BLaER1 treated with 17β-estradiol and CSF1 and Interleukin-3, amounts not matched to agents 10 nM and 100 nM (cell line): ENCODE measurements around the gene GLP2R.

Experiments used
- H3K27ac ChIP-seq, 11 experiments: shearing (Covaris generic); formaldehyde crosslinking; 2 replicates each; pipeline ENCODE4 v1.8.1; 2022
- H3K27me3 ChIP-seq, 11 experiments: shearing (Covaris generic); formaldehyde crosslinking; 2 replicates each; pipeline ENCODE4 v1.8.1; 2022
- H3K36me3 ChIP-seq, 11 experiments: shearing (Covaris generic); formaldehyde crosslinking; 2 replicates each; pipeline ENCODE4 v1.8.1; 2022
- H3K4me1 ChIP-seq, 10 experiments: shearing (Covaris generic); formaldehyde crosslinking; 2 replicates each; pipeline ENCODE4 v1.8.1; 2022
- H3K4me2 ChIP-seq, 11 experiments: shearing (Covaris generic); formaldehyde crosslinking; 2 replicates each; pipeline ENCODE4 v1.8.1; 2022
- H3K4me3 ChIP-seq, 10 experiments: shearing (Covaris generic); formaldehyde crosslinking; 2 replicates each; pipeline ENCODE4 v1.8.1; 2022
- H3K9ac ChIP-seq, 11 experiments: shearing (Covaris generic); formaldehyde crosslinking; 2 replicates each; pipeline ENCODE4 v1.8.1; 2022
- H3K9me3 ChIP-seq, 11 experiments: shearing (Covaris generic); formaldehyde crosslinking; replicated peaks in 1 of 11; 2 replicates each; pipeline ENCODE4 v1.8.1; 2022
- H4K20me1 ChIP-seq, 11 experiments: shearing (Covaris generic); formaldehyde crosslinking; 2 replicates each; pipeline ENCODE4 v1.8.1; 2022
- Cebpa-rat ChIP-seq, 11 experiments: shearing (Covaris generic); IDR thresholded peaks; 2 replicates each; pipeline ENCODE4 v1.8.1; 2022

GLP2R gene

DNA sequence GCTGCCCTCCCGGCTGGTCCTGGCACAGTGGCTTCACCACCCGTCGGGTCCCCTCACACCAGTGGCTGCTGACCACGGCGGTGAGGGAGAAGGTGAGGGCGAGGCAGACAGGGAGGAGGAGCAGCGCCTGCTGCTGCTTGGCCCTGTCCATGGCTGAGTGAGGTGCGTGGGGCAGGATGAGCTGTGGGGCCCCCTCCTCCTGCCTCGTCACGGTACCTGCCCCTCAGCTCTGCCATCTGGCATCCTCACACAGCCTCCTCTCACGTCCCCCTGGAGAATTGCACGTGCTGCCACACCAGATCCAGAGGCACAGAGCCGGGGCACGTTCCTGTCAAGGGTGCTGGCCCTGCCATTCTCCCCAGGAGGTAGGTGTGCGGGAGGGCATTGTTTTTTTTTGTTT, 3.8 kb upstream of the GLP2R start, which contains the start of gene GSG1L2:
Gene GSG1L2 (minus strand): TSS at position 159 of the 400 bp plus-strand sequence. CDS start 8 bp downstream, at position 151.
- Histone ChIP-seq H3K27ac (no peak within 1 kb of the TSS), H3K27me3 (no peaks in the 10 kb centered on the region), H3K4me3 (no peak within 1 kb of the TSS), H3K9me3 (no peaks in the 10 kb centered on the region), H4K20me1 (no peaks in the 10 kb centered on the region), H3K36me3 (no peaks in the 10 kb centered on the region), H3K4me1 (peaks cover 0 to 38% (median 31%) of the 10 kb centered on the region in 10 experiments; a peak in 14 of 20 replicates), H3K4me2 (peak within 1 kb of the TSS in 8 of 11 experiments; percentile 15 to 66 (median 54); a peak in 14 of 22 replicates), H3K9ac (no peak within 1 kb of the TSS)
- no peak for TF ChIP-seq Cebpa-rat (IDR thresholded peaks at IDR 0.05)

DNA sequence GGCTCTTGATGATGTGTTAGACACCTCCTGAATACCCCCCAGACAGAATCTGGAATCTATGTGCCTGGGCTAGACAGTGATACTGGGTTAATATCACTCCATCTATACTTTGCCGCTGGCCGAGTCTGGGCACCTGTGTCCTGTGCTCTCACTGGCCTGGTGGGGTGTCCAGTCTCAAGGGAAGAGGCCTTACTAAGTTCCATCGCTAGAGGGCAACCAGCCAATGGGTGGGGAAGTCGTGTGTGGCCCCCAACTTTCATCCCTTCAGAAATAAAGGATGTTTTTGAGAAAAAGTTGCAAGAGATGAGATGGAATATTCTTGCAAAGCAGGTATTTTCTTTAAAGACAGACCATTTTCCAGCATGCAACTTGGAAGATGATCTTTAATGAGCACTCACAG, 1.6 kb upstream of the GLP2R start:
- Histone ChIP-seq H3K27me3 (no peaks in the 10 kb centered on the region), H3K4me1 (peaks cover 0 to 34% (median 26%) of the 10 kb centered on the region in 10 experiments; a peak in 14 of 20 replicates), H3K9ac (no peak overlapping the region), H4K20me1 (no peaks in the 10 kb centered on the region), H3K4me2 (no peak overlapping the region), H3K4me3 (no peak overlapping the region), H3K27ac (no peak overlapping the region), H3K9me3 (no peaks in the 10 kb centered on the region), H3K36me3 (no peaks in the 10 kb centered on the region)
- TF ChIP-seq Cebpa-rat (IDR thresholded peaks at IDR 0.05): no peak

- no peak overlapping the region for H3K4me3 ChIP-seq
- peak overlapping the region in 5 of 11 experiments; percentile 1 to 36 (median 11); a peak in 3 of 22 replicates for H3K4me2 ChIP-seq
- H3K27ac ChIP-seq: no peak overlapping the region
- H3K27me3 ChIP-seq: no peaks in the 10 kb centered on the region
- no peaks in the 10 kb centered on the region for H3K9me3 ChIP-seq
- H3K9ac ChIP-seq: no peak overlapping the region
- no peak for TF ChIP-seq Cebpa-rat (IDR thresholded peaks at IDR 0.05)
- no peaks in the 10 kb centered on the region for H4K20me1 ChIP-seq
- no peaks in the 10 kb centered on the region for H3K36me3 ChIP-seq
- peaks cover 0 to 34% (median 26%) of the 10 kb centered on the region in 10 experiments; a peak in 14 of 20 replicates for H3K4me1 ChIP-seq
Measured at GRCh38 chr17:9824797-9825338, 856 bp upstream of the GLP2R start.

- Histone ChIP-seq H3K4me2 (no peak overlapping the region), H3K4me1 (peaks cover 0 to 18% (median 11%) of the 10 kb centered on the region in 10 experiments; a peak in 10 of 20 replicates), H3K27ac (no peak overlapping the region), H3K27me3 (no peaks in the 10 kb centered on the region), H3K36me3 (no peaks in the 10 kb centered on the region), H3K9me3 (no peaks in the 10 kb centered on the region), H3K4me3 (no peak overlapping the region), H3K9ac (no peak overlapping the region), H4K20me1 (no peaks in the 10 kb centered on the region)
- TF ChIP-seq Cebpa-rat (IDR thresholded peaks at IDR 0.05): no peak
Measured at GRCh38 chr17:9828296-9829295, 2.9 kb downstream of the GLP2R start.

- no peak overlapping the region for H3K27ac ChIP-seq
- H3K36me3 ChIP-seq: no peaks in the 10 kb centered on the region
- H3K27me3 ChIP-seq: no peaks in the 10 kb centered on the region
- TF ChIP-seq Cebpa-rat (IDR thresholded peaks at IDR 0.05): no peak
- H3K4me1 ChIP-seq: peaks cover 0 to 18% (median 11%) of the 10 kb centered on the region in 10 experiments; a peak in 10 of 20 replicates
- no peak overlapping the region for H3K9ac ChIP-seq
- H4K20me1 ChIP-seq: no peaks in the 10 kb centered on the region
- no peak overlapping the region for H3K4me3 ChIP-seq
- H3K4me2 ChIP-seq: no peak overlapping the region
- H3K9me3 ChIP-seq: peaks cover 0 to 4% (median 0%) of the 10 kb centered on the region in 11 experiments; a peak in 1 of 22 replicates
Measured at GRCh38 chr17:9829343-9829742, 3.6 kb downstream of the GLP2R start.

DNA sequence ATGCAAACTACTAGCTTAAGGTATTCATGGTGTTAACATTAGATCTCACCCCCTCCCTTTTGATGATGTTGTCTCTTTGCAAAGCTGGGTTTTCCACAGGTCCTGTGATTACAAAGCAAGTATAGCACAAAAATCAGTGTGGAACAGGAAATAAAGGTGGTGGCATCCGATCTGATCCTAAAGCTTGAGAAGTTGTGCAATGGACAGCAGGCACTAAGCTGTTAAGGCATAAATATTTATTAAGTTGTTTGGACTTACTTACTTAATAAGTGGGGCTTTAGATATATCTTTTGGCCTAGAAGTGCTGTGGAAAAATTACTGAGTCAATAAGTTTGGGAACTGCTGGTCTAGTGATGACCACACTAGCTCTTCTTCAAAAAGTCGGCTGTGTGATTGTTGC, 5.0 kb downstream of the GLP2R start:
- Histone ChIP-seq H3K9ac (no peak overlapping the region), H3K27ac (no peak overlapping the region), H3K4me1 (peaks cover 0 to 7% (median 3%) of the 10 kb centered on the region in 10 experiments; a peak in 10 of 20 replicates), H3K27me3 (no peaks in the 10 kb centered on the region), H3K36me3 (no peaks in the 10 kb centered on the region), H3K9me3 (peaks cover 0 to 4% (median 0%) of the 10 kb centered on the region in 11 experiments; a peak in 1 of 22 replicates), H3K4me3 (no peak overlapping the region), H4K20me1 (no peaks in the 10 kb centered on the region), H3K4me2 (no peak overlapping the region)
- no peak for TF ChIP-seq Cebpa-rat (IDR thresholded peaks at IDR 0.05)

- Histone ChIP-seq H3K4me2 (no peak overlapping the region), H3K4me1 (no peaks in the 10 kb centered on the region), H4K20me1 (no peaks in the 10 kb centered on the region), H3K27ac (no peak overlapping the region), H3K36me3 (no peaks in the 10 kb centered on the region), H3K4me3 (no peak overlapping the region), H3K9ac (no peak overlapping the region), H3K9me3 (peaks cover 0 to 4% (median 0%) of the 10 kb centered on the region in 11 experiments; a peak in 1 of 22 replicates), H3K27me3 (no peaks in the 10 kb centered on the region)
- TF ChIP-seq Cebpa-rat (IDR thresholded peaks at IDR 0.05): no peak
Measured at GRCh38 chr17:9833922-9834321, 8.2 kb downstream of the GLP2R start.

- no peak overlapping the region for H3K9ac ChIP-seq
- H3K4me2 ChIP-seq: no peak overlapping the region
- no peaks in the 10 kb centered on the region for H3K36me3 ChIP-seq
- no peak for TF ChIP-seq Cebpa-rat (IDR thresholded peaks at IDR 0.05)
- peaks cover 0 to 4% (median 0%) of the 10 kb centered on the region in 11 experiments; a peak in 1 of 22 replicates for H3K9me3 ChIP-seq
- H3K27ac ChIP-seq: no peak overlapping the region
- no peaks in the 10 kb centered on the region for H4K20me1 ChIP-seq
- no peaks in the 10 kb centered on the region for H3K4me1 ChIP-seq
- H3K27me3 ChIP-seq: no peaks in the 10 kb centered on the region
- no peak overlapping the region for H3K4me3 ChIP-seq
Measured at GRCh38 chr17:9837551-9838471, 12.1 kb downstream of the GLP2R start.
